Smooth muscle cell of the umbilical artery (primary cell): ENCODE measurements around the gene TPRKB. TPM values are rescaled to one million over a fixed set of nuclear protein-coding genes. Genes with fewer than 3 reads are reported as not detected.

Experiments
- total RNA-seq: library from RNA; depleted of rRNA; stranded (reverse); fragments of >200 nt; gene quantifications from 2 replicates; pipeline ENCODE4 v1.2.3, GENCODE V29; 2014

TPRKB gene
- 14.8 and 18.6 TPM in 2 replicates for total RNA-seq

DNA sequence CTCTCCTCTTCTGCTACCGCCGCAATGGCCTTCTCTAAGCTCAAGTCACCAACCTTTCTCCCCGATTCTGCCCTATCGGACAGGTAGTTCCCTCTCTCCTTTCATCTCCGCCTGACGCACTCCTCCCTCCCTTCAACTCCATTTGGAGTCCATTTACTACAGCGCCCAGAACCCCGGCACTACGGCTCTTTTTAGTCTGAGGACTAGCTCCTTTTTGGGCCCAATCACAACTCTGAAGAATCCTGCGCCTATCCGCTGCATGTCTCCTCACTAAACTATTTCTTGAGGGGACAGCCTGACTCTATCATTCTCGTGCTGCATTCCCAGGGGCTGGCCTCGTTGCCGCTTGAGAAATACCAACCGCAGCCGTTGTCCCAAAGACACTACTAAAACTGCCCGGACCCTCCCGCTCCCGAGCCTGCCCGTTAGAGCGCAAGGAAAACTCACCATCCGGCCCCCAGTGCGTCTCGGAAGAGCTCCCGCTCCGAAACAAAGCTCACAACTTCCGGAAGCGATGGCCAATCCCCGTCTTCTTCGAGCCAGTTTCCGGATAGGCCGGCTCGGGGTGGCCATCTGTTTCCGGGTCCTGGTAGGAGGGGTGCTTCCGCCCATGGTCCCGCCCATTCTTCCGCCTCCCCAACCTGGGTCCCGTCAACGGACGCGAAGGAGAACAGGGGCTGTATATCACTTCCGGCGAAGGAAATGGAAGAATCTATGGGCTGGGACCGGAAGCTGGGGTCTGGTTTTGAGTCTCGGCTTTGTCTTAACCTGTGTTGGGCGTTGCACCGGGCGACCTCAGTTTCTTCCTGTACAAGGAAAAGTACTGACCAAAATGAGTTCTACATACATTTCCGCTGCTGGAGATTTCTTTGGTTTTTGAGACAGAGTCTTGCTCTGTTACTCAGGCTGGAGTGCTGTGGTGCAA lies at the start of gene TPRKB:
Gene TPRKB (minus strand): TSS at position 491 of the 925 bp plus-strand sequence. CDS start 2,776 bp downstream, outside the sequence.

GRCh38 chr2:73783883-73784282 lies 46.7 kb upstream of the TPRKB start, which contains the start of gene C2orf78:
C2orf78 (plus strand) TSS chr2:73784183; CDS start chr2:73784310, 127 bp downstream.

GRCh38 chr2:73779467-73780236 lies 42.5 kb upstream of the TPRKB start, which contains the start of gene DUSP11:
DUSP11 (minus strand) TSS chr2:73780103; CDS start chr2:73779974, 129 bp downstream.

Other genes with a start within 250 kb of the TPRKB start
- not detected in 2 replicates for gene NAT8, start 94.9 kb downstream of the TPRKB start, total RNA-seq
- gene DUSP11, start 42.8 kb upstream of the TPRKB start, total RNA-seq: 27.6 and 28.6 TPM in 2 replicates
- gene C2orf78, start 46.8 kb upstream of the TPRKB start, total RNA-seq: not detected in 2 replicates
- gene STAMBP, start 91.6 kb upstream of the TPRKB start, total RNA-seq: 23.5 and 35.5 TPM in 2 replicates
- 94.1 and 175 TPM in 2 replicates for gene ACTG2, start 155.7 kb upstream of the TPRKB start, total RNA-seq
- 40.1 and 54.6 TPM in 2 replicates for gene DGUOK, start 189.5 kb upstream of the TPRKB start, total RNA-seq
- gene TET3, start 247.6 kb upstream of the TPRKB start, total RNA-seq: 3.6 and 5.9 TPM in 2 replicates